Memory B cell (primary cell): Measurements from ENCODE around the gene FOXE3.
A peak's percentile ranks its signal among the peaks of the same experiment; 100 is the strongest.

Source experiments
- ATAC-seq: fragments of 150-1000 bp; cut with Tn5 transposase; 2 replicates; pipeline ENCODE4 v1.10.0; 2021; ENCODE audit warnings: low read depth, mild to moderate bottlenecking, moderate library complexity
- DNase-seq, 2 donors: peaks; one replicate each; pipeline ENCODE4 v3.0.0; 2022; ENCODE audit warnings: low spot score in 2 of 2
- H3K27ac Mint-ChIP-seq: one replicate; pipeline ENCODE4 v1.8.0; 2022; ENCODE audit warnings: mild to moderate bottlenecking, moderate library complexity, mixed read lengths
- H3K27me3 Mint-ChIP-seq: one replicate; pipeline ENCODE4 v1.8.0; 2022; ENCODE audit warnings: mixed read lengths
- H3K36me3 Mint-ChIP-seq: one replicate; pipeline ENCODE4 v1.8.0; 2022; ENCODE audit warnings: mild to moderate bottlenecking, mixed read lengths
- H3K4me1 Mint-ChIP-seq: one replicate; pipeline ENCODE4 v1.8.0; 2022; ENCODE audit warnings: mixed read lengths
- H3K4me3 Mint-ChIP-seq: one replicate; pipeline ENCODE4 v1.8.0; 2022; ENCODE audit warnings: mild to moderate bottlenecking, moderate library complexity, mixed read lengths
- H3K9me3 Mint-ChIP-seq: one replicate; pipeline ENCODE4 v1.8.0; 2022; ENCODE audit warnings: mixed read lengths

The FOXE3 gene

GRCh38 chr1:47412437-47412836 is 3.6 kb upstream of the FOXE3 start:
- Mint-ChIP-seq H3K27me3 (peaks cover 24% of the 10 kb centered on the region), H3K27ac (no peak overlapping the region), H3K9me3 (no peaks in the 10 kb centered on the region), H3K4me3 (no peak overlapping the region), H3K36me3 (peaks cover 1% of the 10 kb centered on the region), H3K4me1 (peaks cover 3% of the 10 kb centered on the region)
- DNase-seq: no peak
- no peak for ATAC-seq

DNA sequence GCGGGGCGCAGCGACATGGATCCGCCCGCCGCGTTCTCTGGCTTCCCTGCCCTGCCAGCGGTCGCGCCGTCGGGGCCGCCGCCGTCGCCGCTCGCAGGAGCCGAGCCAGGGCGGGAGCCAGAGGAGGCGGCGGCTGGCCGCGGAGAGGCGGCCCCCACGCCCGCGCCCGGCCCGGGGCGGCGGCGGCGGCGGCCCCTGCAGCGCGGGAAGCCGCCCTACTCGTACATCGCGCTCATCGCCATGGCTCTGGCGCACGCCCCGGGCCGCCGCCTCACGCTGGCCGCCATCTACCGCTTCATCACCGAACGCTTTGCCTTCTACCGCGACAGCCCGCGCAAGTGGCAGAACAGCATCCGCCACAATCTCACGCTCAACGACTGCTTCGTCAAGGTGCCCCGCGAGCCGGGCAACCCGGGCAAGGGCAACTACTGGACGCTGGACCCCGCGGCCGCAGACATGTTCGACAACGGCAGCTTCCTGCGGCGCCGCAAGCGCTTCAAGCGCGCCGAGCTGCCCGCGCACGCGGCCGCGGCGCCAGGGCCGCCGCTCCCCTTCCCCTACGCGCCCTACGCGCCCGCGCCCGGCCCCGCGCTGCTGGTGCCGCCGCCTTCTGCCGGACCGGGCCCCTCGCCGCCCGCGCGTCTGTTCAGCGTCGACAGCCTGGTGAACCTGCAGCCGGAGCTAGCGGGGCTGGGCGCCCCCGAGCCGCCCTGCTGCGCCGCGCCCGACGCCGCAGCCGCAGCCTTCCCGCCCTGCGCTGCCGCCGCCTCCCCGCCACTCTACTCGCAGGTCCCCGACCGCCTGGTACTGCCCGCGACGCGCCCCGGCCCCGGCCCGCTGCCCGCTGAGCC is 459 bp downstream of the FOXE3 start:
- ATAC-seq (no peak), DNase-seq (no peak)
- H3K27me3 Mint-ChIP-seq: peaks cover 36% of the 10 kb centered on the region
- H3K27ac Mint-ChIP-seq: no peak overlapping the region
- no peaks in the 10 kb centered on the region for H3K9me3 Mint-ChIP-seq
- H3K36me3 Mint-ChIP-seq: peaks cover 4% of the 10 kb centered on the region
- H3K4me3 Mint-ChIP-seq: no peak overlapping the region
- peaks cover 5% of the 10 kb centered on the region for H3K4me1 Mint-ChIP-seq

GRCh38 chr1:47417170-47418044 is 1.3 kb downstream of the FOXE3 start:
- ATAC-seq: no peak
- peak overlapping the region; percentile 61 for H3K4me3 Mint-ChIP-seq
- H3K27ac Mint-ChIP-seq: no peak overlapping the region
- no peaks in the 10 kb centered on the region for H3K9me3 Mint-ChIP-seq
- peaks cover 5% of the 10 kb centered on the region for H3K4me1 Mint-ChIP-seq
- DNase-seq: no peak
- H3K27me3 Mint-ChIP-seq: peaks cover 36% of the 10 kb centered on the region
- peaks cover 4% of the 10 kb centered on the region for H3K36me3 Mint-ChIP-seq

DNA sequence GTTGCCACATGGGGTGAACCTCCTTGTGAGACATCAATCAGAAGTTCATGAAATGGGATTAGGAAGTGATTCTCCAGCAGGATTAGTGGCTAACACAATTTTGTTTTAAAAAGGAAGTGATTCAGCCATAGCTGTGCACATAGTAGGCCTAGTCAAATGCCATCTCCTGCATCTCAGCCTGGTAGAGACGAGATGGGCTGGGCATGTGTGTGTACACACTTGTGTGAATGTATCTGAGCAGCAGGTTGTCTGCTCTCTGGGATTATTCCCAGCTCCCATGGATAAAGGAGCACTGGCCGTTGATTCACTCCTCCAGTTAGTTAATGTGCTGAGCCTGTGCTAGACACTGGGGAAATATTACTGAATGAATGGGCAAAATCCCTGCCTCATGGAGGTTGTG is 2.0 kb downstream of the FOXE3 start:
- H3K27ac Mint-ChIP-seq: no peak overlapping the region
- H3K4me1 Mint-ChIP-seq: peaks cover 5% of the 10 kb centered on the region
- H3K4me3 Mint-ChIP-seq: no peak overlapping the region
- H3K9me3 Mint-ChIP-seq: no peaks in the 10 kb centered on the region
- DNase-seq (no peak), ATAC-seq (no peak)
- peaks cover 36% of the 10 kb centered on the region for H3K27me3 Mint-ChIP-seq
- peaks cover 4% of the 10 kb centered on the region for H3K36me3 Mint-ChIP-seq

DNA sequence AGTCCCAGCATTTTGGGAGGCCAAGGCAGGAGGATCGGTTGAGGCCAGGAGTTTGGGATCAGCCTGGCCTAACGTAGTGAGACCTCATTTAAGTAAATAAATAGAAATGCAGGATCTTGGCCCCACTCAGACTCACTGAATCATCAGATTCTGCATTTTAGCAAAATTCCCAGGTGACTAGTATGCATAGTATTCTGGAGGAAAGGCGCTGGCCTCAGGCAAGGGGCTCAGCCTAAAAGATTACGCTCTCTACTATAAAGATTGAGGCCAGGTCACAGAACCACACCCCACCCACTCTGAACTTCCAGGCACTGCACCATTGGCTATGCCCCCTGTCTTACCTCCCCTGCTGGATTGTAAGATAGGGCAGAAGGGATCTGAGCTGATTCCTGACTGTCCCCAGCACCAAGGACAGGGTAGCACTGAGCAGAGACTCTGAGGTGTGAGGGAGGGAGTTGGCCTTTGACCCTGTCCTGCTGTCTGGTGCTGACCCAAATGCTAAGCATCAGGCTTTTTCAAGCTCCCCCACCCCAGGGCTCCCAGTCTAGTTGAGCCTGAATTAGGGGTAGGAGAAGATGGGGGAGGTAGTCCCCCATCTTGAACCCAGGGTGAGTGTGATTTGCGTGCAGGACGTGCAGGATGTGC is 2.7 kb downstream of the FOXE3 start:
- Mint-ChIP-seq H3K36me3 (peaks cover 4% of the 10 kb centered on the region), H3K27ac (no peak overlapping the region), H3K27me3 (peaks cover 35% of the 10 kb centered on the region), H3K9me3 (no peaks in the 10 kb centered on the region), H3K4me1 (peaks cover 5% of the 10 kb centered on the region), H3K4me3 (no peak overlapping the region)
- DNase-seq (no peak), ATAC-seq (no peak)

- Mint-ChIP-seq H3K4me3 (no peak overlapping the region), H3K27ac (no peak overlapping the region), H3K27me3 (peaks cover 24% of the 10 kb centered on the region), H3K4me1 (peaks cover 8% of the 10 kb centered on the region), H3K36me3 (peaks cover 2% of the 10 kb centered on the region), H3K9me3 (no peaks in the 10 kb centered on the region)
- ATAC-seq (no peak), DNase-seq (no peak)
Measured at GRCh38 chr1:47420547-47420946, 4.5 kb downstream of the FOXE3 start.

GRCh38 chr1:47423872-47424271 is 7.8 kb downstream of the FOXE3 start:
- no peaks in the 10 kb centered on the region for H3K9me3 Mint-ChIP-seq
- H3K27me3 Mint-ChIP-seq: peaks cover 4% of the 10 kb centered on the region
- no peaks in the 10 kb centered on the region for H3K36me3 Mint-ChIP-seq
- H3K27ac Mint-ChIP-seq: no peak overlapping the region
- H3K4me1 Mint-ChIP-seq: peaks cover 3% of the 10 kb centered on the region
- DNase-seq: no peak
- no peak overlapping the region for H3K4me3 Mint-ChIP-seq
- ATAC-seq: no peak

DNA sequence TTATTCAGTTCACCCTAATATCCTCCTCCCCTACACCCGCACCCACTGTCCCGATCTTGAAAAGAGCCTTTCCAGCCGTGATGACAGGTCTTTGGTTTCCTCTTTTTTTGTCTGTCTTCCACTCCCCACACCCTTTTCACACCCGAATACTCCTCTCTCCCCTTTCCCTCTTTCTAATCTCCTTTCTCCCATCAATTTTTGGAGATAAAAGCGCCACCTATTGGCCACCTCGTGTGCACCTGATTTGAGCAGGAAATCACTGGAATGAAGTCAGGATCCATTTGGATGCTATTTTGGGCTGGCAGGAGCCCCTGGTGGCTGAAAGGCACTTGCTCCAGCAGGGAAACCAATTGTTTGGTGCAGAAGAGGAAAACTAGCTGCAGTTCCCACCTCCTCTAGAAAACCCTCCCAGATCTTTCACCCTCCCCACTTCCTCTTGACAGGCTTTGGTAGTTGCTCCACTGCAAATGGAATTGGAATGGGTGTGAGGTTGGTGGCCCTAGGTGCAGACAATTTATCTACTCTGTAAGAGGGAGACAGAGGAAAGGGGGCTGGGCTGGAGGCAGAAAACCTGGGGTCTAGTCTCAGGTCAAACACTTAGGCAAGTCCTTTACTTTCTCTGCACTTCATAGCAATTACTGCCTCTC is 8.4 kb downstream of the FOXE3 start:
- peaks cover 2% of the 10 kb centered on the region for H3K27me3 Mint-ChIP-seq
- no peak overlapping the region for H3K4me3 Mint-ChIP-seq
- ATAC-seq (no peak), DNase-seq (no peak)
- no peaks in the 10 kb centered on the region for H3K36me3 Mint-ChIP-seq
- H3K27ac Mint-ChIP-seq: no peak overlapping the region
- peaks cover 3% of the 10 kb centered on the region for H3K4me1 Mint-ChIP-seq
- no peaks in the 10 kb centered on the region for H3K9me3 Mint-ChIP-seq

GRCh38 chr1:47431534-47431933 is 15.4 kb downstream of the FOXE3 start:
- Mint-ChIP-seq H3K27me3 (peaks cover 13% of the 10 kb centered on the region), H3K36me3 (no peaks in the 10 kb centered on the region), H3K27ac (no peak overlapping the region), H3K4me1 (peaks cover 27% of the 10 kb centered on the region), H3K4me3 (no peak overlapping the region), H3K9me3 (no peaks in the 10 kb centered on the region)
- ATAC-seq (no peak), DNase-seq (no peak)

- Mint-ChIP-seq H3K9me3 (no peaks in the 10 kb centered on the region), H3K27me3 (peaks cover 13% of the 10 kb centered on the region), H3K36me3 (no peaks in the 10 kb centered on the region), H3K4me3 (peak overlapping the region; percentile 37), H3K4me1 (peaks cover 30% of the 10 kb centered on the region), H3K27ac (no peak overlapping the region)
- ATAC-seq (no peak), DNase-seq (no peak)
Measured at GRCh38 chr1:47432071-47433036, 16.3 kb downstream of the FOXE3 start.

- Mint-ChIP-seq H3K36me3 (no peaks in the 10 kb centered on the region), H3K4me1 (peaks cover 30% of the 10 kb centered on the region), H3K4me3 (peak overlapping the region; percentile 37), H3K9me3 (no peaks in the 10 kb centered on the region), H3K27ac (no peak overlapping the region), H3K27me3 (peaks cover 13% of the 10 kb centered on the region)
- no peak for ATAC-seq
- no peak for DNase-seq
Measured at GRCh38 chr1:47433037-47433421, 16.9 kb downstream of the FOXE3 start.

- Mint-ChIP-seq H3K27ac (no peak overlapping the region), H3K27me3 (peaks cover 13% of the 10 kb centered on the region), H3K9me3 (no peaks in the 10 kb centered on the region), H3K4me1 (peaks cover 30% of the 10 kb centered on the region), H3K36me3 (no peaks in the 10 kb centered on the region), H3K4me3 (no peak overlapping the region)
- ATAC-seq (no peak), DNase-seq (no peak)
Measured at GRCh38 chr1:47433477-47434050, 17.5 kb downstream of the FOXE3 start.
